ENCODE measurements around the gene DHRSX.

Gene DHRSX

GRCh38 chrX:2237976-2238375 lies 262.8 kb downstream of the DHRSX start:
- H3K4me3 ChIP-seq (ENCODE audit: low read depth, low read length): no peak overlapping the region
- no peak for DNase-seq (ENCODE audit: low read depth)
- TF ChIP-seq, protein P1, sequence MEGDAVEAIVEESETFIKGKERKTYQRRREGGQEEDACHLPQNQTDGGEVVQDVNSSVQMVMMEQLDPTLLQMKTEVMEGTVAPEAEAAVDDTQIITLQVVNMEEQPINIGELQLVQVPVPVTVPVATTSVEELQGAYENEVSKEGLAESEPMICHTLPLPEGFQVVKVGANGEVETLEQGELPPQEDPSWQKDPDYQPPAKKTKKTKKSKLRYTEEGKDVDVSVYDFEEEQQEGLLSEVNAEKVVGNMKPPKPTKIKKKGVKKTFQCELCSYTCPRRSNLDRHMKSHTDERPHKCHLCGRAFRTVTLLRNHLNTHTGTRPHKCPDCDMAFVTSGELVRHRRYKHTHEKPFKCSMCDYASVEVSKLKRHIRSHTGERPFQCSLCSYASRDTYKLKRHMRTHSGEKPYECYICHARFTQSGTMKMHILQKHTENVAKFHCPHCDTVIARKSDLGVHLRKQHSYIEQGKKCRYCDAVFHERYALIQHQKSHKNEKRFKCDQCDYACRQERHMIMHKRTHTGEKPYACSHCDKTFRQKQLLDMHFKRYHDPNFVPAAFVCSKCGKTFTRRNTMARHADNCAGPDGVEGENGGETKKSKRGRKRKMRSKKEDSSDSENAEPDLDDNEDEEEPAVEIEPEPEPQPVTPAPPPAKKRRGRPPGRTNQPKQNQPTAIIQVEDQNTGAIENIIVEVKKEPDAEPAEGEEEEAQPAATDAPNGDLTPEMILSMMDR (conservative IDR thresholded peaks at IDR 0.05; ENCODE audit: low read depth, low read length): no peak

DNA sequence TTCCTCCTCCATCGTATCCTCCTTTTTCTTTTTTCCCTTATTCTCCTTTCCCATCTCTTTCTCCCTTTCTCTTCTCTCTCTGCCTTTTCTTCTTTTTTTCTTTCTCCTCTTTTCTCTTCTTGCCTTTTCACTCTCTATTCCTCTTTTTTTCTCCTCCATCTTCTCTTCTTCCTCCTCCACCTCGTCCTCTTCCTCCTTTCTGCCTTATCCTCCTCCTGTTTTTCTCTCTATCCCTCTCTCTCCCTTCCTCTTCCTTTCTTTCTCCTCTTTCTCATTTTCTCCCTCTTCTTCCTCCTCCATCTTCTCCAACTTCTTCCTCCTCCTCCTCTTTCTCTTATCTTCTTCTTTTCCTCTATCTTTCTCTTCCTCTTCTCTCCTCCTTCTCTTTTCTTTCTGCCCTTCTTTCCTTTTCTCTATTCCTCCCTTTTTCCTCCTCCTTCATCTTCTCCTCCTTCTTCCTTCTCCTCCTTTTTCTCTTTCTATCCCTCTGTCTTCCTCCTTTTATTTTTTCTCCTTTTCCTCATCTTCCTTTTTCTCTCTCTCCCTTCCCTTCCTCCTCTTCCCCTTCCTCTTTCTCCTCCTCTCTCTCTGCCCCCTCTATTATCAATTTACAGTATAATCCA lies 269.1 kb downstream of the DHRSX start:
- TF ChIP-seq, protein P1 (conservative IDR thresholded peaks at IDR 0.05; ENCODE audit: low read depth, low read length): no peak
- no peak overlapping the region for H3K4me3 ChIP-seq (ENCODE audit: low read depth, low read length)
- DNase-seq (ENCODE audit: low read depth): no peak

- TF ChIP-seq, protein P1 (conservative IDR thresholded peaks at IDR 0.05; ENCODE audit: low read depth, low read length): no peak
- no peak for DNase-seq (ENCODE audit: low read depth)
- no peak overlapping the region for H3K4me3 ChIP-seq (ENCODE audit: low read depth, low read length)
Observed at GRCh38 chrX:2230457-2230856, 270.3 kb downstream of the DHRSX start.

GRCh38 chrX:2228536-2228935 lies 272.2 kb downstream of the DHRSX start:
- no peak for DNase-seq (ENCODE audit: low read depth)
- no peak overlapping the region for H3K4me3 ChIP-seq (ENCODE audit: low read depth, low read length)
- TF ChIP-seq, protein P1 (conservative IDR thresholded peaks at IDR 0.05; ENCODE audit: low read depth, low read length): no peak

DNA sequence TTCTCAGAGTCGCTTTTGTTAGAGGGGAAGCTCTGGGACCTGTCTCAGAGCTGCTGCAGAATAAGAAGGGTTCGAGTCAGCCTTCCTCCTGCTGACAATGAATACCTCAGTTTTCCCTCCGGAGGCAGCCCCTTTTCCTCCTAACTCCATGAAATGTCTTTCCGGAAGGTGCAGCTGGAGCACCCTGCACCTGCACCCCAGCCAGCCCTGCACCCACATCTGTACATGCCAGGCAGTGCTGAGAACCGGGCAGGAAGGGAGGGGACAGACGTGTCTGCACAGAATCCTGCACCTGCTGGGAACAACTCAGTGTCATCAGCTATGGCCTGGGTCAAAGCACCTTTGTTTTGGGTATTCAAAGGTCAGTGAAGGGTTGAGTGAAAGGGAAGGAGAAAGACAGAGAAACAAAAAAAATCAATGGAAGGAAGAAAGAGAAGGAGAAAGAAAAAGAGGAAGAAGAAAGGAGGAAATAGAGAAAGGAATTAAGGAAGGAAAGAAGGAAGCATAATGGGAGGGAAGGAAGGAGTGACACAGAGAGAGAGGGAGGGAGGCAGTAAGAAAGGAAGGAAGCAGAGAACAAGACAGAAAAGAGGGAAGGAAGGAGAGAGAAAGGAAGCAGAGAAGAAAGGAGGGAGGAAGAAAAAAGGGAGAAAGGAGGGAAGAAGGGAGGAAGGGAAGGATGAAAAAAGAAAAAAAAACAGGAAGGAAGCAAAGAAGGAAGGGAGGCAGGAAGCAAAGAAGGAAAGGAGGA lies 273.7 kb downstream of the DHRSX start:
- DNase-seq (ENCODE audit: low read depth): no peak
- no peak overlapping the region for H3K4me3 ChIP-seq (ENCODE audit: low read depth, low read length)
- TF ChIP-seq, protein P1 (conservative IDR thresholded peaks at IDR 0.05; ENCODE audit: low read depth, low read length): no peak

- TF ChIP-seq, protein P1 (conservative IDR thresholded peaks at IDR 0.05; ENCODE audit: low read depth, low read length): no peak
- no peak for DNase-seq (ENCODE audit: low read depth)
- H3K4me3 ChIP-seq (ENCODE audit: low read depth, low read length): no peak overlapping the region
Observed at GRCh38 chrX:2226182-2226581, 274.6 kb downstream of the DHRSX start.

All from choroid plexus epithelial cell (primary cell).